Tibial artery (tissue), 4 donors: Measurements from ENCODE around the gene GOLGA5.

Experiments used
- DNase-seq, 2 donors: peaks; one replicate each; pipeline ENCODE4 v3.0.0-alpha.2; 2019
- H3K27ac ChIP-seq, 2 donors: fragments of 200-600 bp; sonication (generic) in 1 of 2; 1 replicate in 1 of 2; 2 replicates in 1 of 2; pipeline ENCODE4 v1.5.1; 2018 to 2019; ENCODE audit warnings: mild to moderate bottlenecking in 1 of 2
- H3K27me3 ChIP-seq, 2 donors: fragments of 200-600 bp; sonication (generic) in 1 of 2; one replicate each; pipeline versions ENCODE4 v1.5.1 to v1.6.0; 2016 to 2019
- H3K36me3 ChIP-seq, 3 donors: fragments of 200-600 bp; sonication (generic) in 2 of 3; one replicate each; pipeline ENCODE4 v1.5.1; 2016 to 2019; ENCODE audit warnings: mild to moderate bottlenecking in 2 of 3
- H3K4me1 ChIP-seq, 4 donors: fragments of 200-600 bp; sonication (generic) in 2 of 4; 1 replicate in 3 of 4; 2 replicates in 1 of 4; pipeline ENCODE4 v1.5.1; 2016 to 2019
- H3K4me3 ChIP-seq, 2 donors: fragments of 200-600 bp; sonication (generic) in 1 of 2; 1 replicate in 1 of 2; 2 replicates in 1 of 2; pipeline ENCODE4 v1.5.1; 2018 to 2019; ENCODE audit warnings: mild to moderate bottlenecking in 2 of 2
- H3K9me3 ChIP-seq, 3 donors: fragments of 200-600 bp; sonication (generic) in 1 of 3; one replicate each; pipeline ENCODE4 v1.5.1; 2016 to 2019
- intact Hi-C: fragments of 100-400 bp; cut with DNase I; formaldehyde crosslinking; loops from one replicate; pipeline ENCODE4 v1.15.0; 2023; ENCODE audit warnings: low total_unique reads
- TF ChIP-seq, protein P1 (sequence below), 2 experiments: fragments of 200-600 bp in 1 of 2; fragments of 450-650 bp in 1 of 2; IDR thresholded peaks; one replicate each; pipeline ENCODE4 v1.5.1; 2017 to 2019; ENCODE audit warnings: antibody characterized with exemption in 2 of 2, mild to moderate bottlenecking in 1 of 2, moderate library complexity in 1 of 2

GOLGA5 gene

GRCh38 chr14:92751819-92752218, 42.3 kb upstream of the GOLGA5 start:
- Histone ChIP-seq H3K27ac (no peak overlapping the region), H3K4me3 (no peak overlapping the region), H3K27me3 (no peaks in the 10 kb centered on the region), H3K4me1 (peaks cover 0 to 24% (median 5%) of the 10 kb centered on the region in 4 donors), H3K9me3 (no peaks in the 10 kb centered on the region), H3K36me3 (no peaks in the 10 kb centered on the region)
- TF ChIP-seq, protein P1, sequence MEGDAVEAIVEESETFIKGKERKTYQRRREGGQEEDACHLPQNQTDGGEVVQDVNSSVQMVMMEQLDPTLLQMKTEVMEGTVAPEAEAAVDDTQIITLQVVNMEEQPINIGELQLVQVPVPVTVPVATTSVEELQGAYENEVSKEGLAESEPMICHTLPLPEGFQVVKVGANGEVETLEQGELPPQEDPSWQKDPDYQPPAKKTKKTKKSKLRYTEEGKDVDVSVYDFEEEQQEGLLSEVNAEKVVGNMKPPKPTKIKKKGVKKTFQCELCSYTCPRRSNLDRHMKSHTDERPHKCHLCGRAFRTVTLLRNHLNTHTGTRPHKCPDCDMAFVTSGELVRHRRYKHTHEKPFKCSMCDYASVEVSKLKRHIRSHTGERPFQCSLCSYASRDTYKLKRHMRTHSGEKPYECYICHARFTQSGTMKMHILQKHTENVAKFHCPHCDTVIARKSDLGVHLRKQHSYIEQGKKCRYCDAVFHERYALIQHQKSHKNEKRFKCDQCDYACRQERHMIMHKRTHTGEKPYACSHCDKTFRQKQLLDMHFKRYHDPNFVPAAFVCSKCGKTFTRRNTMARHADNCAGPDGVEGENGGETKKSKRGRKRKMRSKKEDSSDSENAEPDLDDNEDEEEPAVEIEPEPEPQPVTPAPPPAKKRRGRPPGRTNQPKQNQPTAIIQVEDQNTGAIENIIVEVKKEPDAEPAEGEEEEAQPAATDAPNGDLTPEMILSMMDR (IDR thresholded peaks at IDR 0.05) = no peak
- intact Hi-C loops = loop anchor here (5.0 kb wide), 1 partner anchor 40 kb away; the partner anchor contains the start of gene GOLGA5
- no peak for DNase-seq

DNA sequence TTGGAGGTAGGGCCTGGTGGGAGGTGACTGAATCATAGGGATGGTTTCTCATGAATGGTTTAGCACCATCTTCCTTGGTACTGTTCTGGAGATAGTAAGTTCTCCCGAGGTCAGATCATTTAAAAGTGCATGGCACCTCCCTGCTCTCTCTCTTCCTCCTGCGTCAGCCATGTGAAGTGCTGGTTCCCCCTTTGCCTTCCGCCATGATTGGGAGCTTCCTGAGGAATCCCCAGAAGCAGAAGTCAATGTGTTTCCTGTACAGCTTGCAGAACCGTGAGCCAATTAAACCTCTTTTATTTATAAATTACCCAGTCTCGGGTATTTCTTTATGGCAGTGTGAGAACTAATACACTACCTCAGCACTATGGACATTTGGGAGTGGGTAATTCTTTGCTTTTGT, 40.9 kb upstream of the GOLGA5 start:
- Histone ChIP-seq H3K36me3 (no peaks in the 10 kb centered on the region), H3K9me3 (no peaks in the 10 kb centered on the region), H3K27ac (no peak overlapping the region), H3K4me1 (peaks cover 0 to 19% (median 0%) of the 10 kb centered on the region in 4 donors), H3K27me3 (no peaks in the 10 kb centered on the region), H3K4me3 (no peak overlapping the region)
- TF ChIP-seq, protein P1 (IDR thresholded peaks at IDR 0.05) = no peak
- intact Hi-C loops = loop anchor here (5.0 kb wide), 1 partner anchor 39 kb away; the partner anchor contains the start of gene GOLGA5
- peak; percentile 46 to 71 for DNase-seq

GRCh38 chr14:92754966-92755365, 39.1 kb upstream of the GOLGA5 start:
- intact Hi-C loops = loop anchor here (5.0 kb wide), 1 partner anchor 37 kb away; the partner anchor contains the start of gene GOLGA5
- no peak for DNase-seq
- no peak overlapping the region for H3K27ac ChIP-seq
- H3K36me3 ChIP-seq = no peaks in the 10 kb centered on the region
- H3K9me3 ChIP-seq = no peaks in the 10 kb centered on the region
- peaks cover 0 to 15% (median 0%) of the 10 kb centered on the region in 4 donors for H3K4me1 ChIP-seq
- no peak overlapping the region for H3K4me3 ChIP-seq
- TF ChIP-seq, protein P1 (IDR thresholded peaks at IDR 0.05) = no peak
- H3K27me3 ChIP-seq = no peaks in the 10 kb centered on the region

DNA sequence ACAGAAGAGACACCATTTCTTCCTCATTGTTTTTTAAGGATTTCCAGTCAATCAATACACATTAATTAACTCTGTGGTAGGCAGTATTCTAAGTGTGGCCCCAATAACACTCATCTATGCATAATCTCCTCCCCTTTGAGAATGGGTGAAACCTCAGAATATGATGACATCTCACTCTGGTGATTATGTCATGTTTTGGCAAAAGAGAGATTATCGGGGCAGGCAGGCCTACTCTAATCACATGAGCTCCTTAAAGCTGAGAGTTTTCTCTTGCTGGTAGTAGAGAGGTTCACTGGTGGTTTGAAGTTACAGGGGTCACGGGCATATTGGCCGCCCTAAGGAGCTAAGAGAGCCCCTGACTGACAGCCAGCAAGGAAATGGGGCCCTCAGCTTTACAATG, 38.6 kb upstream of the GOLGA5 start:
- H3K9me3 ChIP-seq = no peaks in the 10 kb centered on the region
- no peaks in the 10 kb centered on the region for H3K27me3 ChIP-seq
- intact Hi-C loops = no loop called here
- H3K36me3 ChIP-seq = no peaks in the 10 kb centered on the region
- H3K4me1 ChIP-seq = peaks cover 0 to 12% (median 0%) of the 10 kb centered on the region in 4 donors
- H3K27ac ChIP-seq = no peak overlapping the region
- DNase-seq = no peak
- TF ChIP-seq, protein P1 (IDR thresholded peaks at IDR 0.05) = no peak
- H3K4me3 ChIP-seq = no peak overlapping the region

DNA sequence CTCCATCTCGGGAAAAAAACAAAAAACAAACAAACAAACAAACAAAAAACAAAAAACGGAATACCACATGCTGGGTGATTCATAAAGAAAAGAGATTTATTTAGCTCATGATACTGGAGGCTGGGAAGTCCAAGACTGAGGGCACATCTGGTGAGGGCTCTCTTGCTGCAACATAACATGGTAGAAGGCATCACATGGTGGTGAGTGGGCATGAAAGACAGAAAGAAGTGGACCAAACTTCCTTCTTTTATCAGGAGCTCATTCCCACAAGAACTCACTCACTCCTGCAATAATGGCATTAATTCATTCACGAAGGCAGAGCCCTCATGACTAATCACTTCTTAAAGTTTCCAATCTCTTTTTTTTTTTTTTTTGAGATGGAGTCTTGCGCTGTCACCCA, 37.7 kb upstream of the GOLGA5 start:
- TF ChIP-seq, protein P1 (IDR thresholded peaks at IDR 0.05) = no peak
- no peak overlapping the region for H3K27ac ChIP-seq
- intact Hi-C loops = no loop called here
- H3K27me3 ChIP-seq = peaks cover 0 to 3% of the 10 kb centered on the region in 2 donors
- no peak for DNase-seq
- no peaks in the 10 kb centered on the region for H3K36me3 ChIP-seq
- H3K9me3 ChIP-seq = no peaks in the 10 kb centered on the region
- H3K4me3 ChIP-seq = no peak overlapping the region
- H3K4me1 ChIP-seq = peaks cover 0 to 3% (median 0%) of the 10 kb centered on the region in 4 donors

- TF ChIP-seq, protein P1 (IDR thresholded peaks at IDR 0.05) = no peak
- Histone ChIP-seq H3K36me3 (no peaks in the 10 kb centered on the region), H3K4me3 (no peak overlapping the region), H3K27ac (no peak overlapping the region), H3K9me3 (no peaks in the 10 kb centered on the region), H3K27me3 (peaks cover 0 to 3% of the 10 kb centered on the region in 2 donors), H3K4me1 (no peaks in the 10 kb centered on the region)
- no peak for DNase-seq
- intact Hi-C loops = no loop called here
Observed at GRCh38 chr14:92759300-92759678, 34.8 kb upstream of the GOLGA5 start.
